HCT116 (cell line): Measurements from ENCODE around the gene SPIN2B. TPM values are rescaled to one million over a fixed set of nuclear protein-coding genes. Genes with fewer than 3 reads are reported as not detected.
"Not testable (repeated sequence)": the region's sequence is repeated elsewhere in the genome, so short reads cannot be mapped to it uniquely, and the experiment has no call there.

Source experiments
- ATAC-seq: fragments of 200-7000 bp; cut with Tn5 transposase; 2 replicates; pipeline ENCODE4 v1.9.1; 2020; ENCODE audit warnings: mild to moderate bottlenecking, moderate library complexity
- BruUV-seq: library from RNA; stranded (reverse); fragments of 400-500 nt; replicated peaks from 2 replicates; lab custom pipeline; 2021; lab: Mats Ljungman, UMichigan
- CTCF ChIA-PET: fragments of 300-600 bp; sonication (Branson Sonifier 250); formaldehyde crosslinking; loops from one replicate; lab custom pipeline; 2021; ENCODE audit warnings: antibody characterized with exemption; lab: Charles Lee
- POLR2A ChIA-PET: fragments of 300-600, 350-600 bp; sonication (Branson Sonifier 250); formaldehyde crosslinking; loops from one replicate; lab custom pipeline; 2021; ENCODE audit warnings: antibody characterized with exemption; lab: Charles Lee
- RAD21 ChIA-PET, 2 experiments: fragments of 300-600 bp; sonication (Branson Sonifier 250); formaldehyde crosslinking; loops; one replicate each; lab custom pipeline; 2023; ENCODE audit warnings: low total read pairs in 2 of 2; ENCODE audit not compliant: uncharacterized antibody in 2 of 2, unreplicated experiment in 2 of 2, low non-redundant PET in 1 of 2; lab: Charles Lee
- DNase-seq: peaks from one replicate; pipeline ENCODE4 v3.0.0-alpha.2; 2010; ENCODE audit warnings: low read depth, low spot score
- H2AFZ ChIP-seq: fragments of 200-600 bp; shearing (Covaris generic), sonication (generic); 2 replicates; pipeline ENCODE4 v1.6.1; 2017; ENCODE audit warnings: low read depth, mixed run types, mixed read lengths, antibody characterized with exemption, low read length; ENCODE audit not compliant: poor library complexity, severe bottlenecking
- H3K27ac ChIP-seq: 2 replicates; pipeline ENCODE4 v1.5.1; 2012; ENCODE audit warnings: low read depth, low read length
- H3K27me3 ChIP-seq: fragments of 200-600 bp; sonication (generic); 2 replicates; pipeline ENCODE4 v1.6.1; 2016; ENCODE audit warnings: mixed run types, low read length, mixed read lengths; ENCODE audit not compliant: insufficient read depth
- H3K36me3 ChIP-seq, 2 experiments: fragments of 200-500 bp in 1 of 2; fragments of 200-600 bp in 1 of 2; sonication (Bioruptor generic) in 1 of 2; sonication (generic) in 1 of 2; 2 replicates each; pipeline versions ENCODE4 v1.5.1 to v1.6.1; 2014 to 2016; ENCODE audit warnings: low read length in 2 of 2, inconsistent platforms in 1 of 2, mixed read lengths in 1 of 2, mixed run types in 1 of 2; ENCODE audit not compliant: insufficient read depth in 2 of 2, control insufficient read depth in 1 of 2
- H3K4me1 ChIP-seq, 2 experiments: fragments of 200-600 bp in 1 of 2; sonication (generic) in 1 of 2; 2 replicates each; pipeline versions ENCODE4 v1.5.1 to v1.6.1; 2012 to 2017; ENCODE audit warnings: low read length in 2 of 2, inconsistent platforms in 1 of 2, mild to moderate bottlenecking in 1 of 2, mixed read lengths in 1 of 2, mixed run types in 1 of 2, moderate library complexity in 1 of 2; ENCODE audit not compliant: insufficient read depth in 2 of 2, control insufficient read depth in 1 of 2
- H3K4me2 ChIP-seq: fragments of 200-600 bp; sonication (generic); 2 replicates; pipeline ENCODE4 v1.6.1; 2017; ENCODE audit warnings: mixed run types, low read length, mixed read lengths
- H3K4me3 ChIP-seq, 2 experiments: fragments of 200-600 bp in 1 of 2; sonication (generic) in 1 of 2; replicated peaks in 1 of 2; 2 replicates each; pipeline ENCODE4 v1.5.1; 2011 to 2016; ENCODE audit warnings: low read length in 2 of 2, control low read depth in 1 of 2, low read depth in 1 of 2, mild to moderate bottlenecking in 1 of 2, mixed read lengths in 1 of 2, mixed run types in 1 of 2
- H3K79me2 ChIP-seq: fragments of 200-600 bp; sonication (generic); 2 replicates; pipeline ENCODE4 v1.6.1; 2017; ENCODE audit warnings: mild to moderate bottlenecking, mixed run types, low read length, moderate library complexity, mixed read lengths; ENCODE audit not compliant: insufficient read depth
- H3K9ac ChIP-seq: fragments of 200-600 bp; sonication (generic); 2 replicates; pipeline ENCODE4 v1.6.1; 2016; ENCODE audit warnings: low read length, mixed read lengths
- H3K9me2 ChIP-seq: fragments of 200-600 bp; sonication (generic), shearing (Covaris generic); 2 replicates; pipeline ENCODE4 v1.6.1; 2017; ENCODE audit warnings: mixed run types, mild to moderate bottlenecking, moderate library complexity; ENCODE audit not compliant: insufficient read depth
- H3K9me3 ChIP-seq, 2 experiments: fragments of 200-500 bp in 1 of 2; fragments of 200-600 bp in 1 of 2; sonication (Bioruptor generic) in 1 of 2; sonication (generic) in 1 of 2; 2 replicates each; pipeline ENCODE4 v1.6.1; 2014 to 2017; ENCODE audit warnings: low read length in 2 of 2, mixed read lengths in 2 of 2, inconsistent platforms in 1 of 2, low read depth in 1 of 2, mild to moderate bottlenecking in 1 of 2, mixed run types in 1 of 2, moderate library complexity in 1 of 2; ENCODE audit not compliant: control insufficient read depth in 1 of 2, insufficient read depth in 1 of 2
- H4K20me1 ChIP-seq: fragments of 200-600 bp; sonication (generic), shearing (Covaris generic); 2 replicates; pipeline ENCODE4 v1.6.1; 2017; ENCODE audit warnings: mixed run types, mild to moderate bottlenecking, moderate library complexity; ENCODE audit not compliant: insufficient read depth
- CTCF ChIP-seq, 3 experiments: fragments of 200-600 bp in 1 of 3; sonication (generic) in 1 of 3; IDR thresholded peaks in 2 of 3; conservative IDR thresholded peaks in 1 of 3; 2 replicates each; pipeline ENCODE4 v1.5.1; 2012 to 2017; ENCODE audit warnings: low read depth in 2 of 3, low read length in 2 of 3, antibody characterized with exemption in 1 of 3, borderline replicate concordance in 1 of 3, control low read depth in 1 of 3, mild to moderate bottlenecking in 1 of 3, mixed read lengths in 1 of 3, mixed run types in 1 of 3, moderate library complexity in 1 of 3; ENCODE audit not compliant: insufficient read depth in 1 of 3
- JUND ChIP-seq: IDR thresholded peaks from 2 replicates; pipeline ENCODE4 v1.6.1; 2012
- MAX ChIP-seq: IDR thresholded peaks from 2 replicates; pipeline ENCODE4 v1.6.1; 2012
- POLR2A ChIP-seq: IDR thresholded peaks from 2 replicates; pipeline ENCODE4 v1.7.0; 2011; ENCODE audit warnings: borderline replicate concordance; ENCODE audit not compliant: insufficient read depth, insufficient read length; ENCODE audit errors: extremely low read depth
- REST ChIP-seq: IDR thresholded peaks from 2 replicates; pipeline ENCODE4 v1.6.1; 2012; ENCODE audit warnings: low read depth
- intact Hi-C: fragments of 100-400 bp; cut with micrococcal nuclease; formaldehyde crosslinking; loops from 2 replicates; pipeline ENCODE4 v1.10.0; 2022
- total RNA-seq: library from RNA; stranded (reverse); gene quantifications from one replicate; pipeline ENCODE4 v1.2.1, GENCODE V29; 2021; ENCODE audit not compliant: unreplicated experiment

Gene SPIN2B
- total RNA-seq, 1 experiment from 2014 or later: 9.3 TPM

DNA sequence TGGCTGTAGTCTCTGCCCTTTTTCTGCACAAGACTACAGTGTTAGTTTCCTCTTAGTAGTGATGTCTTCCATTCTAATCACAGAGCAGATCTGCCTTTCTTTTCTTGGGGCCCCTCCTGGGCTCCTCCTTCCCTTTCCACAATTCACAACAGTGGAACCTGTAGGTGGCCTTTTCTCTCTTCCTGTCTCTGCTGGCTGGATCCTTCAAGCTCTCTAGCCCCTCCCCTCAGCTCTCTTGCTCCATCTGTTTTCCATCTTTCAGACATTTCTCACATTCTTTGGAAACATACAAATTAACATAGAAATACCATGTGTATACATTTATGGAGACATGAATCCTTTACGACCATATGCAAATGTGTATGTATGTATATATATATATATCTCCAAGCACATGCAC lies 16.2 kb upstream of the SPIN2B start:
- RAD21 ChIA-PET: no interaction called here
- no peak overlapping the region for H3K4me3 ChIP-seq
- no peak overlapping the region for H2AFZ ChIP-seq
- no peaks in the 10 kb centered on the region for H3K9me3 ChIP-seq
- H3K79me2 ChIP-seq: no peaks in the 10 kb centered on the region
- intact Hi-C loops: no loop called here
- H3K9ac ChIP-seq: no peak overlapping the region
- no peak overlapping the region for H3K4me2 ChIP-seq
- TF ChIP-seq POLR2A (no peak), CTCF (IDR thresholded peaks at IDR 0.05 in 2 of 3, conservative IDR thresholded peaks at IDR 0.05 in 1 of 3; ENCODE audit: borderline replicate concordance in 1 of 3, insufficient read depth in 1 of 3, low read depth in 2 of 3, low read length in 2 of 3) (no peak), JUND (no peak), MAX (no peak), REST (no peak)
- no TSS peak for BruUV-seq
- H3K27ac ChIP-seq: no peak overlapping the region
- H3K9me2 ChIP-seq: no peaks in the 10 kb centered on the region
- CTCF ChIA-PET: no interaction called here
- no peaks in the 10 kb centered on the region for H3K4me1 ChIP-seq
- no peaks in the 10 kb centered on the region for H3K36me3 ChIP-seq
- no peaks in the 10 kb centered on the region for H3K27me3 ChIP-seq
- ATAC-seq: no peak
- H4K20me1 ChIP-seq: no peaks in the 10 kb centered on the region
- POLR2A ChIA-PET: no interaction called here
- no peak for DNase-seq

- H4K20me1 ChIP-seq, H3K4me3 ChIP-seq, H3K9me3 ChIP-seq, H3K27me3 ChIP-seq, H3K4me1 ChIP-seq, H3K79me2 ChIP-seq, intact Hi-C loops, BruUV-seq, DNase-seq, CTCF ChIA-PET, H2AFZ ChIP-seq, POLR2A ChIA-PET, RAD21 ChIA-PET, ATAC-seq, H3K9ac ChIP-seq, H3K27ac ChIP-seq, H3K36me3 ChIP-seq, H3K9me2 ChIP-seq, H3K4me2 ChIP-seq: not testable (repeated sequence)
Observed at GRCh38 chrX:57137073-57137472, 15.7 kb upstream of the SPIN2B start, which contains the start of gene SPIN2A. Gene SPIN2A, minus strand, starts transcription at chrX:57137397. Its CDS starts 800 bp downstream, at chrX:57136597.

DNA sequence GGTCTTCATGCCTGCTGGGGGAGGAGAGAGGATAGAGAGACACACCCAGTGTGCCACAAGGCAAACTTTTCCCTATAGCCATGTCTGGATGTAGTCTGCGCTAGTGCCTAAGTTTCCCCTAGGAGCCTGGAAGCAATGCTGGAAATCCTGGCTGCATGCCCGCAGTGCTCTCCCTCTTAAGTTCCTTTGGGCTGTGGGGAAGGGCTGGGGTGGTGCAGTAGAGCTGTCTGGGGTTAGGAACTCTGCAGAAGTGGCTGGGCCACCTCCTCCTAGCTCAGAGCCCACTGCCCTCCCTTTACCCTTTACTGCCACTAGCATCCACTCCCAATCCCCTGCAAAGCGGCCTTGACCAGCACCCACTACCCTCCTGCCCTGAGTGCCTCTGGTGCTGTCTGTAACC lies 15.2 kb upstream of the SPIN2B start:
- H2AFZ ChIP-seq, H3K4me3 ChIP-seq, H3K79me2 ChIP-seq, H4K20me1 ChIP-seq, POLR2A ChIA-PET, H3K4me2 ChIP-seq, intact Hi-C loops, H3K27me3 ChIP-seq, H3K27ac ChIP-seq, H3K9me2 ChIP-seq, H3K9ac ChIP-seq, H3K36me3 ChIP-seq, H3K9me3 ChIP-seq, BruUV-seq, DNase-seq, RAD21 ChIA-PET, CTCF ChIA-PET, H3K4me1 ChIP-seq, ATAC-seq: not testable (repeated sequence)
